ENCODE measurements around the gene TACR1.

DNA sequence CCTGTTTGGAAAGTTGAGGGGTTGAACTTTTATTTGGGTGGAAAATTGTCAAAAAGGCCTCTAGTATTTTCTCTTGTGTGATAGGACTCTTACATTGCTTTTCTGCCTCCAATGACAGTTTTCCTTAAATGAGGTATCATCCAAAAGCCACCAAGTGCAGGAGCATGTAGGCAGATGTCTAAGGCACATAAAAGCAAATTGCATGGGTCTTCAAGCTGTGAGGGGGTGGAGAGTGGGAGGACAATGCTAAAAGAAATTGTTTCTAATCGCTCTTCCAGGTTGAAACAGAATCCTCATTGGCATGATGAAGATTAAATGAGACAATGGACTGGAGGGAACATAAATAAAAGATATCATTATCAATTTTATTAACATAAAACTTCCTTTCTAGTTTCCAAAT, 6.8 kb downstream of the TACR1 start:
- TF ChIP-seq, protein P1, sequence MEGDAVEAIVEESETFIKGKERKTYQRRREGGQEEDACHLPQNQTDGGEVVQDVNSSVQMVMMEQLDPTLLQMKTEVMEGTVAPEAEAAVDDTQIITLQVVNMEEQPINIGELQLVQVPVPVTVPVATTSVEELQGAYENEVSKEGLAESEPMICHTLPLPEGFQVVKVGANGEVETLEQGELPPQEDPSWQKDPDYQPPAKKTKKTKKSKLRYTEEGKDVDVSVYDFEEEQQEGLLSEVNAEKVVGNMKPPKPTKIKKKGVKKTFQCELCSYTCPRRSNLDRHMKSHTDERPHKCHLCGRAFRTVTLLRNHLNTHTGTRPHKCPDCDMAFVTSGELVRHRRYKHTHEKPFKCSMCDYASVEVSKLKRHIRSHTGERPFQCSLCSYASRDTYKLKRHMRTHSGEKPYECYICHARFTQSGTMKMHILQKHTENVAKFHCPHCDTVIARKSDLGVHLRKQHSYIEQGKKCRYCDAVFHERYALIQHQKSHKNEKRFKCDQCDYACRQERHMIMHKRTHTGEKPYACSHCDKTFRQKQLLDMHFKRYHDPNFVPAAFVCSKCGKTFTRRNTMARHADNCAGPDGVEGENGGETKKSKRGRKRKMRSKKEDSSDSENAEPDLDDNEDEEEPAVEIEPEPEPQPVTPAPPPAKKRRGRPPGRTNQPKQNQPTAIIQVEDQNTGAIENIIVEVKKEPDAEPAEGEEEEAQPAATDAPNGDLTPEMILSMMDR (IDR thresholded peaks at IDR 0.05), result no peak
- TF ChIP-seq EZH2 (IDR thresholded peaks at IDR 0.05; ENCODE audit: borderline replicate concordance, insufficient read depth, low read depth, low read length, poor library complexity, severe bottlenecking), result no peak

Measured in B cell (primary cell).